H54 (cell line): ENCODE data around the gene PPM1D.

Experiments used
- DNase-seq: peaks from one replicate; pipeline ENCODE4 v3.0.0; 2011; ENCODE audit warnings: low spot score, mixed read lengths; ENCODE audit not compliant: insufficient read length
- FAIRE-seq: peaks from 3 replicates; lab custom pipeline; 2011; peaks lifted over from hg19 to GRCh38; lab: Jason Lieb, UNC
- POLR2A ChIP-seq: IDR thresholded peaks from 2 replicates; pipeline ENCODE4 v1.6.1; 2011; ENCODE audit warnings: low read depth, mild to moderate bottlenecking, low read length

Gene PPM1D

DNA sequence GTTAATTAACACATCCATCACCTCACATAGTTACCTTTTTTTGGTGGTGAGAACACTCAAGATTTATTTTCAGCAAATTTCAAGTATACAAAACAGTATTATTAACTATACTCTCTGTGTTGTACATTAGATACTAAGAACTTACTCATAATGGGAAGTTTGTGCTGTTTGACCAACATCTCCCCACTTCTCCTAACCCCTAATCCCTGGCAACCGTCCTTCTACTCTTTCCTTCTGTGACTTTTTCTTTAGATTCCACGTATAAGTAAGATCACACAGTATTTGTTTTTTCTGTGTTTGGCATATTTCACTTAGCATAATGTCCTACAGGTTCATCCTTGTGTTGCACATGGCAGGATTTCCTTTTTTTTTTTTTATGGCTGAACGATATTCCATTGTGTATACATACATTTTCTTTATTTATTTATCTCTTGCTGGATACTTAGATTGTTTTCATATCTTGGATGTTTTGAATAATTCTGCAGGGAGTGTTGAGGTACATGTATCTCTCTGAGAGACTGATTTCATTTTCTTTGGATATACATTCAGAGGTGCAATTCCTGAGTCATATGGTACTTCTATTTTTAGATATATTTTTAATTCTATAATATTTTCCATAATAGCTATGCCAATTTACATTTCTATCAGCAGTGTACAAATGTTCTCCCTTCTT lies 19.0 kb downstream of the PPM1D start:
- FAIRE-seq: no peak
- DNase-seq: no peak
- no peak for TF ChIP-seq POLR2A

DNA sequence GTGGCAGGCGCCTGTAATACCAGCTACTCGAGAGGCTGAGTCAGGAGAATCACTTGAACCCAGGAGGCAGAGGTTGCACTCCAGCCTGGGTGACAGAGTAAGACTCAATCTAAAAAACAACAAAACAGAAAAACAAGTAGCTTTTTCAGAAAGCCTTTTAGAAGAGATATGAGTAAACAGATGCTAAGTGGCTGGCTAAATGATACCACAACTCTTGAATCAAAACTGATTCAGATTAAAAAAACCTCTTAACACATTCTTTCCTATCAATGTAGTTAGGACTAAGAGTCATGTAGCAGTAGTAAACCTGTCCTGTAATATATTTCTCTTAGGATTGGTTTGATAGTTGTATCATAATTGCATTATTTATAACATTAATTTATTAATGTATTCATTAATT lies 23.0 kb downstream of the PPM1D start:
- DNase-seq: no peak
- FAIRE-seq: no peak
- no peak for TF ChIP-seq POLR2A

DNA sequence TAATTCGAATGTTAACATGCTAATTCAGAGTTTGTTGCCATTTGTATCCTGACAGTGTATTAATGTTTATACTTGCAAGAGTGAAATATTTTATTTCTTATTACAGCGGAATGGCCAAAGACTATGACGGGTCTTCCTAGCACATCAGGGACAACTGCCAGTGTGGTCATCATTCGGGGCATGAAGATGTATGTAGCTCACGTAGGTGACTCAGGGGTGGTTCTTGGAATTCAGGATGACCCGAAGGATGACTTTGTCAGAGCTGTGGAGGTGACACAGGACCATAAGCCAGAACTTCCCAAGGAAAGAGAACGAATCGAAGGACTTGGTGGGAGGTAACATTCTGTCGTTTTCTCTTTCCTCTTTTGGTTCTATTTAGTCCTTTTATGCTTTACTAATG lies 23.4 kb downstream of the PPM1D start:
- no peak for DNase-seq
- TF ChIP-seq POLR2A: no peak
- peak; percentile 11 for FAIRE-seq

DNA sequence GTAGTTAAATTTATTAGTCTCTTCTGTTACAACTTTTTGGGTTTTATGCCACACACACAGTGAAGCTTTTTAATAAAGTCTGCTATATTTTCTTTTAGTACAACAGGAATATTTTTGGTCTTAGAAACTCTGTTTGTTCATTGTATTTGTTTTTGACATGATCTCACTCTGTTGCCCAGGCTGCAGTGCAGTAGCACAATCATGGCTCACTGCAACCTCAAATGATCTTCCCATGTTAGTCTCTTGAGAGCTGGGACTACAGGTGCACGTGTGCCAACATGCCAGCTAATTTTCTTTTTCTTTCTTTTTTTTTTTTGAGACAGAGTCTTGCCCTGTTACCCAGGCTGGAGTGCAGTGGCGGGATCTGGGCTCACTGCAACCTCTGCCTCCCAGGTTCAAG lies 27.1 kb downstream of the PPM1D start:
- no peak for TF ChIP-seq POLR2A
- DNase-seq (no peak), FAIRE-seq (no peak)

DNA sequence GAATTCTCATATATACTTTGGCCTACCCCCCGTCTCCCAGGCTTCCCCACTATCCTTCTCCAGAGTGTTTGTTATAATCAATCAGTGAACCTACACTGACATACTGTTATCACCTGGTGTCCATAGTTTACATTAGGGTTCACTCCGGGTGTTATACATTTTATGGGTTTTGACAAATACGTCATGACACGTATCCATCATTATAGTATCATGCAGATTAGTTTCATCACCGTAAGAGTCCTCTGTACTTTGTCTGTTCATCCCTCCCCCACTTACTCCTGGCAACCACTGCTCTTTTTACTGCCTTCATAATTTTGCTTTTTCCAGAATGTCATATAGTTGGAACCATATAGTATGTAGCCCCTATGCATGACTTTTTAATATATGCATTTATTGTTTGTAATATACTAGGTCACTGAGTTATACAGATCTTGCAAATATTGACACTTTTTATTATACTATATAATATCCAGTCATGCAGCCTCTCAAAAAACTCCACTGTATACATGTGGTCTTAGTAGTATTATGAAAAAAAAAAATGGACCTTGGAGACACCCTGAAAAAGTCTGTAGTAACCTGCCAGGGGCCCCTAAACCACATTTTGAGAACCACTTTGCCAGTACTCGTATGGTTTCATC lies 28.4 kb downstream of the PPM1D start:
- no peak for FAIRE-seq
- no peak for TF ChIP-seq POLR2A
- DNase-seq: no peak

DNA sequence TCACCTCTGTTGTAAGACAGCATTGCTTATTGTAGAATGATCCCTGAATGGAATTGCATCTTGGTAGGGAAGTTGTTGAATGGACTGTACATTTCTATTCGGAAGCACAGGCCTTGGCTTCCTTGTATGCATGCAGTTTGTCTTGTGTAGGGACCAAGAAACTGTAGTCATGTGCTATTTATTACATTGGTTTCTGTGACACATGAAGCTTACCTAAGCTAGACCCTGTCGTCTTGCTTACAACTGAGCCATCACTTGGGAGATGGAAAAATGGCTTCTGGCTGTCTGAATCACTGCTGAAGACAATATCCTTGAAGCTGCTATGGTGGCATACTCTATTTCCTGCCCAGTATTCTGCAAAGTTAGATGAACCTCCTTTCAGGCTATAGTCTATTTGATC lies 29.1 kb downstream of the PPM1D start:
- FAIRE-seq: peak; percentile 11
- no peak for DNase-seq
- no peak for TF ChIP-seq POLR2A

DNA sequence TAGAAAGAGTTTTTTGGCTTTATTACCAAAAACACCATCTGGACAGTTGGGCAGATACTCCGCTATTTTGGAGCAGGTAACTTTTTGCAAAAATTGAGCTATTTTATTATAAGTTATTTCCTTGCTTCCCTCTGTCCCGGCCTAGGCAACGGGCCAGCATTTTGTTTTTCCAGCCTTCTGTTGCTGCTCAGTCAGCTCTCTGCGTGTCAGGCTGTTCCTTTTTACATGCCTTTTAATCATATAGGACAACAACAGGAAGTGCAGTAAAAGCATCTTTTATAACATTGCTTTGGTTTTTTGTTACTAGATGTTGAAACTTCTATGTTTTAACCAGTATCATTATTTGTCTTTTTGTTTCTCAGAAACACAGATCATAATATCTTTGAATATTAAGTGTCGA lies 30.4 kb downstream of the PPM1D start:
- DNase-seq (no peak), FAIRE-seq (no peak)
- TF ChIP-seq POLR2A: no peak

DNA sequence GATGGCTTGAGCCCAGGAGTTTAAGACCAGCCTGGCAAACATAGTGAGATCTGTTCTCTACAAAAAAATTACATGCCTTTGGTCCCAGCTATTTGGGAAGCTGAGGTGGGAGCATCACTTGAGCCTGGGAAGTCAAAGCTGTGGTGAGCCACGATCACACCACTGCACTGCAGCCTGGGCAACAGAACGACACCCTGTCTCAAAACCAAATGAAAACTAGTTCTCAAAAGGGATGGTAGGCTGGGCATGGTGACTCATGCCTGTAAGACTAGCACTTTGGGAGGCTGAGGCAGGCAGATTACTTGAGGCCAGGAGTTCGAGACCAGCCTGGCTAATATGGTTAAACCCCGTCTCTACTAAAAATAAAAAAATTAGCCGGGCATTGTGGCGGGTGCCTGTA lies 31.1 kb downstream of the PPM1D start:
- TF ChIP-seq POLR2A: no peak
- FAIRE-seq (no peak), DNase-seq (no peak)

DNA sequence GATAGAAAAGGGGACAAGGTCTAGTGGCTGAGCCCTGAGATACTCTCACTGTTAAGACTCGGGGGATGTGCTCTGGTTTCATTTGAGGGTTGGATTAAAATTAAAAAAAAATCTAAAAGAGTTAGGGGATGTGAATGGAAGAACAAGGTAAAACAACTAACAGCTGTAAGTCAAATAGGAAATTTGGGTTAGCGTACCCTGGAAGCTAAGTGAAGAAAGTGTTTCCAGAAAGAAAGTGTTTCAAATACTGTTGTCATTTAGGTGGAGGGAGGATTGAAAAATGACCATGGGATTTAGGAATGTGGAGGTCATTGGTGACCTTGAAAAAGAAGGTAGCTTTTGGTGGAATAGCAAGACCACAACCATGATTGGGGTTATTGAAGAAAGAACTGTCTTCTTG lies 37.7 kb downstream of the PPM1D start:
- DNase-seq (no peak), FAIRE-seq (no peak)
- TF ChIP-seq POLR2A: no peak

DNA sequence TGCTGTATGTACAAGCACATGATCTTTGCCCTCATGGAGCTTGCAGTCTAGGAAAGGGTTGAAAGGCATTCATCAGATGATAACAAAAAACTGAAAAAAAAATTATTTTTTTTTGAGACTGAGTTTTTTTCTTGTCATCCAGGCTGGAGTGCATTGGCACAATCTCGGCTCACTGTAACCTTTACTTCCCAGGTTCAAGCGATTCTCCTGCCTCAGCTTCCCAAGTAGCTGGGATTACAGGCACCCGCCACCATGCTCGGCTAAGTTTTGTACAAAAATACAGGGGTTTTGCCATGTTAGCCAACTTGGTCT lies 39.0 kb downstream of the PPM1D start:
- no peak for FAIRE-seq

DNA sequence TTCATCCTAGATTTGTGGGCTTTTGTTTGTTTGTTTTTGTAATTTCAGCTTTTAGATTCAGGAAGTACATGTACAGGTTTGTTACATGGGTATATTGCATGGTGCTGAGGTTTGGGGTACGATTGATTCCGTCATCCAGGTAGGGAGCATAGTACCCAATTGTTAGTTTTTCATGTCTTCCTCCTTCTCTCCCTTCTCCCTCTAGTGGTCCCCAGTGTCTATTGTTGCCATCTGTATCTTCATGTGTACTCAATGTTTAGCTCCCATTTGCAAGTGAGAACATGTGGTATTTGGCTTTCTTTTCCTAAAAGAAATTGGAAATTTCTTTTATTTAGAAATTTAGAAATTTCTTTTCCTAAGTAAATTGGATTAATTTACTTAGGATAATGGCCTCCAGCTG lies 40.5 kb downstream of the PPM1D start:
- peak; percentile 15 for FAIRE-seq
- DNase-seq: no peak
- TF ChIP-seq POLR2A: no peak

More for the DNA sequence above, 39.0 kb downstream of the PPM1D start:
- DNase-seq: no peak
- TF ChIP-seq POLR2A: no peak

DNA sequence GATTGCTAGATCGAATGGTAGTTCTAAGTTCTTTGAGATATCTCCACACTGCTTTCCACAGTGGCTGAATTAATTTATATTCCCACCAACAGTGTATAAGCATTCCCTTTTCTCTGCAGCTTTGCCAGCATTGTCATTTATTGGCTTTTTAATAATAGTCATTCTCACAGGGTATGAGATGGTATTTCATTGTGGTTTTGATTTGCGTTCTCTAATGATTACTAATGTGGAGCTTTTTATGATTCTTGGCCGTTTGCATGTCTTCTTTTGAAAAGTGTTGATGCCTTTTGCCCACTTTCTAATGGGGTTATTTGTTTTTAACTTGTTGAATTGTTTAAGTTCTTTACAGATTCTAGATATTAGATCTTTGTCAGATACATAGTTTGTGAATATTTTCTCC lies 41.1 kb downstream of the PPM1D start:
- no peak for TF ChIP-seq POLR2A
- DNase-seq (no peak), FAIRE-seq (no peak)

DNA sequence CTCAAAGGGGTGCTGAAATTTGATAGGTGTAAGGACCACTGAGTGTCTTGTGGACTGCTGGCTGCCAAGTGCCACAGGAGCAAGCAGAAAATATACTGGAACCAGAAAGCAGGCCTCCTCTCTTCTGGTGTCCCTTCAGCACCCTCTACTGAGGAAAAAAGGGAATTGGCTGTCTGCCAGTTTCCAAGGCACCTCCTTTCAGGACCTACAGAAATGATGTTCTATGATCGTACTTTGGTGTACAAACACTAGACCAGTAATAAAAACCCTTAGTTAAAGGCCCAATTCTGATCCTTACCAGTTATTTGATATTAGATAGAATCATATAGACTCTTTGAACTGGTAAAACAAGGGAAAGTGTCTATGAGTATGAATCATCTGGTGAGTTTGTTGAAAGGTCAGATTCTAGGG lies 41.8 kb downstream of the PPM1D start:
- TF ChIP-seq POLR2A: no peak
- peak; percentile 82 for DNase-seq
- FAIRE-seq: peak; percentile 93

DNA sequence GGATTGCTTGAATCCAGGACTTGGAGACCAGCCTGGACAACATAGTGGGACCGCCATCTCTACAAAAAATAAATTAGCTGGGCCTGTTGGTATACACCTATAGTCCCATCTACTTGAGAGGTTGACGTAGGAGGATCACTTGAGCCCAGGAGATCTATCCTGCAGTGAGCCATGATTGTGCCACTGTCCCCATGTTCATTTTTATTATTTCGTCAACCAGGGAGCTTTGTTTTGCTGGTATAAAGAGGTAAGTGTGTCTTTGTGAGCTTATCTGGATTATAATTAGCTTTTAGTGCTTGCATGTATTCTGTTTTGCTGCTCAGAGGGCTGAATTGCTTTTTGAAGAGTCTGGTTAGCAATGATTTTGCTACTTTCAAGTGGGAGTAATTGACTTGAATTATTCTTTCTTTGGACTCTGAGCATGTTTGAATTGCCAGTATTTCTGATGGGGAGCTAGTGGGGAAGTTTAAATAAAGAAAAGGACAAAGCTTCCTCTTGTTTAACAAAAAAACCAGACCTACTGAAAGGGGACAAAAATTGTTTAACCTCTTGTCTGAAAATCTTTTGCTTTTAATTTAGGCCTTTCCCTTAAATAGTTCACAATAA lies 46.0 kb downstream of the PPM1D start:
- FAIRE-seq (peak; percentile 48), DNase-seq (no peak)
- TF ChIP-seq POLR2A: no peak

DNA sequence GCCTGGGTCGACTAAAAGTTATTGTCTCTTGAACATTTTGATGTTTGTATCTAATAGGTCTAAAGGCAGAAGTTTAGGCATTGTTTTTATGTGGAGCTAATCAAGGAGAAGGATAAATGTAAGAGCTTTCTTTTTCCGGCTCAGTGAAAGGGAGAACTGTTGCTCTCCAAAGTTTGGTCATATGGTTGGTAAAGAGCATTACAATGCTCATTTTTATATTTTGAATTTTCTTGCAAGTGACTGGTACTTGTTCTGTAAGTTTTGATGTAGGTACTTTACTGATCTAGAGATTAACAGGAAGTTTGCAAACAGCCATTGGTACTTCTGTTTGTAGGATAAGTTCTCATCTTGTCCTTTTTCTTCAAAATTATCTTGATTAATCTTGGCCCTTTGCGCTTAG lies 46.7 kb downstream of the PPM1D start:
- TF ChIP-seq POLR2A: no peak
- FAIRE-seq (no peak), DNase-seq (no peak)

DNA sequence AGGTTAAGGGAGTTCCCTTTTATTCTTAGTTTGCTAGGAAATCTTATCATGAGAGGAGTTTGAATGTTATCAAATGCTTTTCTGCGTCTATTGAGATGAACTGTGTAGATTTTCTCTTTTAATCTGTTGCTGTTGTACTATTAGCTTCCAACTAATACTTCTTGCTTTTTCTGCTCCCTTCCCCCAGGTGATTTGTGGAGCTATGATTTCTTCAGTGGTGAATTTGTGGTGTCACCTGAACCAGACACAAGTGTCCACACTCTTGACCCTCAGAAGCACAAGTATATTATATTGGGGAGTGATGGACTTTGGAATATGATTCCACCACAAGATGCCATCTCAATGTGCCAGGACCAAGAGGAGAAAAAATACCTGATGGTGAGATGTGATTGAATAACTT lies 47.7 kb downstream of the PPM1D start:
- DNase-seq (no peak), FAIRE-seq (no peak)
- no peak for TF ChIP-seq POLR2A
